Tibial artery (tissue), 4 donors: ENCODE measurements around the gene SRP19.
"Not testable (repeated sequence)": the region's sequence is repeated elsewhere in the genome, so short reads cannot be mapped to it uniquely, and the experiment has no call there.

Experiments
- DNase-seq, 2 donors: peaks; one replicate each; pipeline ENCODE4 v3.0.0-alpha.2; 2019
- H3K27ac ChIP-seq, 2 donors: fragments of 200-600 bp; sonication (generic) in 1 of 2; 1 replicate in 1 of 2; 2 replicates in 1 of 2; pipeline ENCODE4 v1.5.1; 2018 to 2019; ENCODE audit warnings: mild to moderate bottlenecking in 1 of 2
- H3K27me3 ChIP-seq, 2 donors: fragments of 200-600 bp; sonication (generic) in 1 of 2; one replicate each; pipeline versions ENCODE4 v1.5.1 to v1.6.0; 2016 to 2019
- H3K36me3 ChIP-seq, 3 donors: fragments of 200-600 bp; sonication (generic) in 2 of 3; one replicate each; pipeline ENCODE4 v1.5.1; 2016 to 2019; ENCODE audit warnings: mild to moderate bottlenecking in 2 of 3
- H3K4me1 ChIP-seq, 4 donors: fragments of 200-600 bp; sonication (generic) in 2 of 4; 1 replicate in 3 of 4; 2 replicates in 1 of 4; pipeline ENCODE4 v1.5.1; 2016 to 2019
- H3K4me3 ChIP-seq, 2 donors: fragments of 200-600 bp; sonication (generic) in 1 of 2; 1 replicate in 1 of 2; 2 replicates in 1 of 2; pipeline ENCODE4 v1.5.1; 2018 to 2019; ENCODE audit warnings: mild to moderate bottlenecking in 2 of 2
- H3K9me3 ChIP-seq, 3 donors: fragments of 200-600 bp; sonication (generic) in 1 of 3; one replicate each; pipeline ENCODE4 v1.5.1; 2016 to 2019
- intact Hi-C: fragments of 100-400 bp; cut with DNase I; formaldehyde crosslinking; loops from one replicate; pipeline ENCODE4 v1.15.0; 2023; ENCODE audit warnings: low total_unique reads
- TF ChIP-seq, protein P1 (sequence below), 2 experiments: fragments of 200-600 bp in 1 of 2; fragments of 450-650 bp in 1 of 2; IDR thresholded peaks; one replicate each; pipeline ENCODE4 v1.5.1; 2017 to 2019; ENCODE audit warnings: antibody characterized with exemption in 2 of 2, mild to moderate bottlenecking in 1 of 2, moderate library complexity in 1 of 2

The SRP19 gene

DNA sequence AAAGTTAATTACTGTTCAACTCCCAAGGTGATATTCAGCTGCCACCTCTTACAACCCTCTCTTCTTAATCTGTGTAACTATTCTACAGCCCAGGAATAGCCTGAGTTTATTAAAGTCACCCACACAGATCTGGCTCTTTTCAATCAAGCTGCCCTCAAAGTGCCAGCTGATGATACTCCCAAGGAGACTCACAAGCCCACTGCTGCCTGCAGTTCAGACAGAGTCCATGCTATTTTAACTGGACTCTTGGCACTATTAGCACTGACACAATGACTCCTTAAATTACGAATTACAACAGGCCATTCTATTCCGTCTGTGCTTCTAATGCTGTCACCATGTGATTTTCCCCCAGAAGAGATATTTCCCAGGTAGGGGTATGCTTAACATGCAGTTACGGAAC, 34.6 kb downstream of the SRP19 start:
- Histone ChIP-seq H3K36me3 (peaks cover 26 to 50% (median 48%) of the 10 kb centered on the region in 3 donors), H3K9me3 (no peaks in the 10 kb centered on the region), H3K4me3 (no peak overlapping the region), H3K4me1 (no peaks in the 10 kb centered on the region), H3K27me3 (no peaks in the 10 kb centered on the region), H3K27ac (no peak overlapping the region)
- TF ChIP-seq, protein P1, sequence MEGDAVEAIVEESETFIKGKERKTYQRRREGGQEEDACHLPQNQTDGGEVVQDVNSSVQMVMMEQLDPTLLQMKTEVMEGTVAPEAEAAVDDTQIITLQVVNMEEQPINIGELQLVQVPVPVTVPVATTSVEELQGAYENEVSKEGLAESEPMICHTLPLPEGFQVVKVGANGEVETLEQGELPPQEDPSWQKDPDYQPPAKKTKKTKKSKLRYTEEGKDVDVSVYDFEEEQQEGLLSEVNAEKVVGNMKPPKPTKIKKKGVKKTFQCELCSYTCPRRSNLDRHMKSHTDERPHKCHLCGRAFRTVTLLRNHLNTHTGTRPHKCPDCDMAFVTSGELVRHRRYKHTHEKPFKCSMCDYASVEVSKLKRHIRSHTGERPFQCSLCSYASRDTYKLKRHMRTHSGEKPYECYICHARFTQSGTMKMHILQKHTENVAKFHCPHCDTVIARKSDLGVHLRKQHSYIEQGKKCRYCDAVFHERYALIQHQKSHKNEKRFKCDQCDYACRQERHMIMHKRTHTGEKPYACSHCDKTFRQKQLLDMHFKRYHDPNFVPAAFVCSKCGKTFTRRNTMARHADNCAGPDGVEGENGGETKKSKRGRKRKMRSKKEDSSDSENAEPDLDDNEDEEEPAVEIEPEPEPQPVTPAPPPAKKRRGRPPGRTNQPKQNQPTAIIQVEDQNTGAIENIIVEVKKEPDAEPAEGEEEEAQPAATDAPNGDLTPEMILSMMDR (IDR thresholded peaks at IDR 0.05): no peak
- no peak for DNase-seq
- intact Hi-C loops: no loop called here

DNA sequence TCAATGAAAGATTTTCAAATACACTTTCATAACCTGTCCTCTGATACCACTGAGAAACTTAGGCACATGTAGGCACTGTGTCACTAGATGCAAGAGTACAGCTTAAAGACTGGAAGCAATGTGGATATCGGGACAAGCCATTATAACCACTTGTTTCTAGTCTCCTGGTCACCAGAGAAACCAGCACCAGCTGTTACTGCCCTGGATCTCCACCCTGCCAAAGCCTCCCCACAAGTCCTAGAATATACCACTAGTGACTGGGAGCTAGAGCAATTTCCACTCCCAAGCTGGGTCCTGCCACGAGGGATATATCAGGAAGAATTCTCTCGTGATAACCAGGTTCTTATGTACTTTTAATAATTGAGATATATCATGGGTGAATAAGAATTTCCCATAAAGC, 41.5 kb downstream of the SRP19 start:
- intact Hi-C loops: no loop called here
- TF ChIP-seq, protein P1 (IDR thresholded peaks at IDR 0.05): no peak
- H3K27ac ChIP-seq: no peak overlapping the region

DNA sequence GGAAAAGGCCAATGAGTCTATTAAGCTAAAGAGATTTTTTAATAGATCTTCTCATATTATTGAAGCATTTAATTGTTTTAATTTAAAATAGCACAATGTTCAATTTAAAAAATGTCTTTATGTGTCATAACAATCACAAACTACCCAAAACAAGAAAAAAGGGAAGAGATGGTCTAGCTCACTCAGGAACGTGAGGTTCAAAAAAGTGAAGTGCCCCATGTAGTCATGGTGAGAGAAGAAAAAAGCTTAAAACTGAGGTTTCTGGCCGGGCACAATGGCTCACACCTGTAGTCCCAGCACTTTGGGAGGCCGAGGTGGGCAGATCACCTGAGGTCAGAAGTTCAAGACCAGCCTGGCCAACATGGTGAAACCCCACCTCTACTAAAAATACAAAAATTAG, 43.9 kb downstream of the SRP19 start:
- H3K4me3 ChIP-seq, H3K9me3 ChIP-seq, H3K27me3 ChIP-seq, DNase-seq, H3K27ac ChIP-seq, intact Hi-C loops: not testable (repeated sequence)
- Histone ChIP-seq H3K36me3 (peaks cover 25 to 39% (median 32%) of the 10 kb centered on the region in 3 donors), H3K4me1 (peaks cover 0 to 36% (median 5%) of the 10 kb centered on the region in 4 donors)

More for the DNA sequence above, 41.5 kb downstream of the SRP19 start:
- Histone ChIP-seq H3K36me3 (peaks cover 29 to 49% (median 45%) of the 10 kb centered on the region in 3 donors), H3K27me3 (no peaks in the 10 kb centered on the region), H3K9me3 (no peaks in the 10 kb centered on the region), H3K4me1 (peaks cover 0 to 27% (median 5%) of the 10 kb centered on the region in 4 donors), H3K4me3 (no peak overlapping the region)
- DNase-seq: no peak

DNA sequence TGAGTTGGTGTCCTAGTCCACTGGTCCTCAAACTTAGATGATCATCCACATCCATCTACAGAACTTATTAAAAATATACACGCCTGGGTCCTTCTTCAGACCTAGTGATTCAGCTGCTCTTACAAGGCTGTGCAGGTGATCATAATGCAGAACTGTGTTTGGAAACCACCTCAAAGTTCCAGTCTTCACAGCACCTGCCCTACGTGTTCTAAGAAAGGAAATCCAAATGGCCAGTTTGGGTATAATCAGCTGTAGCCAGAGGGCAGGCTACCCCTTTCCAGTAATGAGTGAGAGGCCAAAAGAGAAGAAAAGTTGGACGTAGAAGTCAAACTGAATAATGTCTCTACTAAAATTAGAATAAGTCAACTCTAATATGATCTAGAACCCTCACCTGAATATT, 45.5 kb downstream of the SRP19 start:
- H3K9me3 ChIP-seq: no peaks in the 10 kb centered on the region
- no peak overlapping the region for H3K4me3 ChIP-seq
- no peaks in the 10 kb centered on the region for H3K27me3 ChIP-seq
- DNase-seq: no peak
- no peak overlapping the region for H3K27ac ChIP-seq
- TF ChIP-seq, protein P1 (IDR thresholded peaks at IDR 0.05): no peak
- H3K4me1 ChIP-seq: peaks cover 0 to 37% (median 5%) of the 10 kb centered on the region in 4 donors
- intact Hi-C loops: no loop called here
- peaks cover 12 to 31% (median 19%) of the 10 kb centered on the region in 3 donors for H3K36me3 ChIP-seq

DNA sequence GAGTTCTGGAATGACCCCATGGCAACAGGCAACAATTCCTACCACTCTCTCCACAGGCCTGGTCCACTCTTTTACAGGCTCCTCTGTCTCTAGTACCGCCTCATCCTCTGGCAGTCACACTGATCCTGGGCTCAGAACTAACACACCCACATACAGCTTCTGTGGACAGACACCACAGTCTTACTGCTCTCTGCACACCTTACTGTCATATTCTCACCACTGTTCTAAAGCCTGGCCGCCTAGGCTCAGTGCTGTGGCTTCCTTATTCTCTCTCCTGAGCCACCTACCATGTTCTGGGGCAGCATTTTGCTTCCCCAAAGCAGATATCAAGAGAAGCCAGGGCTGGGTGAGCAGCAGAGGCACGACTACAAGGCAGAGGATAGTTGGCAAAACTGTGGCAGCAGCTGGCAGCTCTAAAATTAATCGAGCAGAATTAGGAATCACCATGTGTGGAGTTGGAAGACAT, 46.1 kb downstream of the SRP19 start:
- no peak for DNase-seq
- intact Hi-C loops: no loop called here
- Histone ChIP-seq H3K4me1 (peaks cover 0 to 41% (median 7%) of the 10 kb centered on the region in 4 donors), H3K27ac (no peak overlapping the region), H3K4me3 (no peak overlapping the region), H3K27me3 (no peaks in the 10 kb centered on the region), H3K9me3 (no peaks in the 10 kb centered on the region), H3K36me3 (peaks cover 6 to 26% (median 13%) of the 10 kb centered on the region in 3 donors)
- TF ChIP-seq, protein P1 (IDR thresholded peaks at IDR 0.05): no peak

DNA sequence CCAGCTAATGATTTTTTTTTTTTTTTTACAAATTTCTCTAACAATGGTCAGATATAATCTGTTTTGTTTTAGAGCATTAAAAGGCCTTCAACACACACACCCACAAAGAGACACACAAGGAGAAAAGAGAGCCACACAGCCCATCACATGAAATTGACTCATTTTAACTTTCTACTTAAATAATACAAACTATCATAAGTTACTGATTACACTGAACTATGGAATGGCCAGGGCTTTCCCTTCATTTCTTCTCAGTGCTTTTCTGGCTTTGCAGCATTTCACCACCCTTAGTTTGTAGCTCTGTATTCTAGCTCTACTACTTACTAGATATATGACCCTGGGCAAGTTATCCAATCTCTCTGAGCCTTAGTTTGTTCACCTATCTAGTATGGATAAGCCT, 47.8 kb downstream of the SRP19 start:
- TF ChIP-seq, protein P1 (IDR thresholded peaks at IDR 0.05): no peak
- Histone ChIP-seq H3K4me3 (no peak overlapping the region), H3K27ac (no peak overlapping the region), H3K4me1 (peaks cover 0 to 47% (median 17%) of the 10 kb centered on the region in 4 donors), H3K27me3 (no peaks in the 10 kb centered on the region), H3K36me3 (peaks cover 5 to 22% (median 8%) of the 10 kb centered on the region in 3 donors), H3K9me3 (no peaks in the 10 kb centered on the region)
- no peak for DNase-seq
- intact Hi-C loops: no loop called here
